GM12801 (cell line): ENCODE results near the gene TREX2.

Source experiments
- TF ChIP-seq, protein P1 (sequence below): IDR thresholded peaks from one replicate; pipeline ENCODE4 v1.5.1; 2011; ENCODE audit warnings: control low read depth; ENCODE audit not compliant: insufficient read length; ENCODE audit errors: extremely low read depth

TREX2 gene

GRCh38 chrX:153445856-153446635 lies at the start of gene TREX2:
Gene TREX2, minus strand, starts transcription at chrX:153446056. Its CDS starts 626 bp downstream, at chrX:153445430.
- TF ChIP-seq, protein P1, sequence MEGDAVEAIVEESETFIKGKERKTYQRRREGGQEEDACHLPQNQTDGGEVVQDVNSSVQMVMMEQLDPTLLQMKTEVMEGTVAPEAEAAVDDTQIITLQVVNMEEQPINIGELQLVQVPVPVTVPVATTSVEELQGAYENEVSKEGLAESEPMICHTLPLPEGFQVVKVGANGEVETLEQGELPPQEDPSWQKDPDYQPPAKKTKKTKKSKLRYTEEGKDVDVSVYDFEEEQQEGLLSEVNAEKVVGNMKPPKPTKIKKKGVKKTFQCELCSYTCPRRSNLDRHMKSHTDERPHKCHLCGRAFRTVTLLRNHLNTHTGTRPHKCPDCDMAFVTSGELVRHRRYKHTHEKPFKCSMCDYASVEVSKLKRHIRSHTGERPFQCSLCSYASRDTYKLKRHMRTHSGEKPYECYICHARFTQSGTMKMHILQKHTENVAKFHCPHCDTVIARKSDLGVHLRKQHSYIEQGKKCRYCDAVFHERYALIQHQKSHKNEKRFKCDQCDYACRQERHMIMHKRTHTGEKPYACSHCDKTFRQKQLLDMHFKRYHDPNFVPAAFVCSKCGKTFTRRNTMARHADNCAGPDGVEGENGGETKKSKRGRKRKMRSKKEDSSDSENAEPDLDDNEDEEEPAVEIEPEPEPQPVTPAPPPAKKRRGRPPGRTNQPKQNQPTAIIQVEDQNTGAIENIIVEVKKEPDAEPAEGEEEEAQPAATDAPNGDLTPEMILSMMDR = no peak

- TF ChIP-seq, protein P1 = no peak
These were observed 49.5 kb upstream of the TREX2 start for GRCh38 chrX:153495362-153495751.

DNA sequence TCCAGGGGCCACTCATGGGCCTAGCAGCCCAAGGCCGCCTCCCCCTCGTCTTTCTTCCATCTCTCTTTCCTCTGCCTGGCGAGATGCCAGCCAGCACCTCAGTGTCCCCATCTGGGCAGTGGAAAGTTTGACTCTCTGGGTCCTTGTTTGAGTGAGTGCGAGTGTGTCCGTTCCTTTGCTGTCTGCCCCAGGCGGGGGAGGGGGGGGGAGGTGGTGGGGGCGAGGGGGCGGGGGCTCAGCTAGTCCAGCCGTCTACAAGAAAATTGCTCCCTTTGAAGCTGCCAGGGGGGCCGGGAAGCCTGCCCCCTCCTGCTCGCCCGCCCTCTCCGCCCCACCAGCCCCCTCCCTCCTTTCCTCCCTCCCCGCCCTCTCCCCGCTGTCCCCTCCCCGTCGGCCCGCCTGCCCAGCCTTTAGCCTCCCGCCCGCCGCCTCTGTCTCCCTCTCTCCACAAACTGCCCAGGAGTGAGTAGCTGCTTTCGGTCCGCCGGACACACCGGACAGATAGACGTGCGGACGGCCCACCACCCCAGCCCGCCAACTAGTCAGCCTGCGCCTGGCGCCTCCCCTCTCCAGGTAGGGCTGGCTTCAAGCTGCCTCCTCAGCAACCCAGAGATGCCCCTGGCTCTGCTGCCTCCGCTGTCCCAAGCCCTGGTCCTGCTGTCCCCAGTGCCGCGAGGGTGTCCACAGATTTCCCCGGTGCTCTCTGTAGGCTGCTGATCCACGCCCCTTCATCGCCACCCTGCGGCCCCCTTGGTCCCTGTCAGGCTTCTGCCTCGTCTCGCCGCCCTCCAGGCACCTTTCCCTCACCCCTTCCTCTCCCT lies 48.9 kb upstream of the TREX2 start, which contains the start of gene BGN:
Gene BGN, plus strand, starts transcription at position 440 of the 821 bp plus-strand sequence. CDS start 9,652 bp downstream, outside the sequence.
- TF ChIP-seq, protein P1 = no peak

GRCh38 chrX:153494061-153494460 lies 48.2 kb upstream of the TREX2 start:
- TF ChIP-seq, protein P1 = no peak

GRCh38 chrX:153493085-153493484 lies 47.2 kb upstream of the TREX2 start:
- TF ChIP-seq, protein P1 = no peak

- TF ChIP-seq, protein P1 = no peak
These were observed 46.7 kb upstream of the TREX2 start for GRCh38 chrX:153492543-153492942.

DNA sequence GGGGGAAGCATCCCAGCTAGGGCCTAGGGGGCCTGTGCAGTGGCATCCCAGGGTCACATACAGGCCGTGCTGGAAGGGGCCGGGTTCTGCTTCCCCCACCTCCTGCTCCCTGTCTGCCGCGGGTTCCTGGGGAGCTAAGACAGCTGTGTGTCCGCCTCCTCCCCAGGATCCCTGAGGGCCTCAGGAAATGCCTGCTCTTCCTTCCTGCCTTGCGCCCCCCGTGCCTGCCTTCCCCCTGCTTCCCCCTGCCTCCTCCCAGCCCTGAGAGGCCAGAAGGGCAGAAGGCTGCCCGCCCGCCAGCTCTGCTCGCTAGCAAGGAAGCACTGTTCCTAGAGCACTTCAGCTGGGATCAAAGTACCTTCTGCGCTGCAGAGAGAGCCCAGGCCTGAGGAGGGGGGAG lies 46.1 kb upstream of the TREX2 start:
- TF ChIP-seq, protein P1 = no peak
